ENCODE results near the gene AGPAT1. TPM values are rescaled to one million over a fixed set of nuclear protein-coding genes. Genes with fewer than 3 reads are reported as not detected.
A peak's percentile ranks its signal among the peaks of the same experiment; 100 is the strongest.

AGPAT1 gene
- total and polyA plus RNA-seq, 2 of the 13 experiments (the other 11 are each of a cell fraction or from before 2014, with no cell fraction given): 51.3 to 139 TPM

DNA sequence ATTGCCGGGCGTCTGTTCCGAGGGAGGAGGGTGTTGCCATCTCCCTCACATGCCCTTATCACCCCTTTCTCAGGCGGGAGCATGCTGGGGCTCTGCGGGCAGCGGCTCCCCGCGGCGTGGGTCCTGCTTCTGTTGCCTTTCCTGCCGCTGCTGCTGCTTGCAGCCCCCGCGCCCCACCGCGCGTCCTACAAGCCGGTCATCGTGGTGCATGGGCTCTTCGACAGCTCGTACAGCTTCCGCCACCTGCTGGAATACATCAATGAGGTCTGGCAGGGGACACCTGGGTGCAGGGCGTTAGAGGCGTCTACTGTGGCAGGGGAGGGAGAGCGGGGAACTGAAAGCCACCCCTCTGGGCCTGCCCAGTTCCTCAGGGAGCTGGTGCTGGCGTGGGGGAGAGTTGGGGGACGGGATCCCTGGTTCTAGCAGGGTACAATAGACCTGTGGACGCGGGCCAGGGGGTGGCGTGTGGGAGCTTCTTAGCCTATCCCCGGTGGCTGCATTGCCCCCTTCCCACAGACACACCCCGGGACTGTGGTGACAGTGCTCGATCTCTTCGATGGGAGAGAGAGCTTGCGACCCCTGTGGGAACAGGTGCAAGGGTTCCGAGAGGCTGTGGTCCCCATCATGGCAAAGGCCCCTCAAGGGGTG is 21.2 kb downstream of the AGPAT1 start (continued):
- TF ChIP-seq DZIP1 (CRISPR knock-in tag; IDR thresholded peaks at IDR 0.05): no peak
- no peak for TF ChIP-seq ARID2 (CRISPR knock-in tag; IDR thresholded peaks at IDR 0.05; ENCODE audit: borderline replicate concordance)
- no peak; the same call in 1 of the 2 replicates for TF ChIP-seq GLI4 (CRISPR knock-in tag; IDR thresholded peaks at IDR 0.05; ENCODE audit: borderline replicate concordance)
- TF ChIP-seq ZSCAN9 (CRISPR knock-in tag; IDR thresholded peaks at IDR 0.05; ENCODE audit: borderline replicate concordance): peak; percentile 37; the same call in 1 of the 2 replicates
- TF ChIP-seq NFYC (CRISPR knock-in tag; IDR thresholded peaks at IDR 0.05): peak; percentile 39; the same call in 1 of the 2 replicates
- TF ChIP-seq ZNF20 (CRISPR knock-in tag; IDR thresholded peaks at IDR 0.05): no peak
- TF ChIP-seq KDM5B (CRISPR knock-in tag; IDR thresholded peaks at IDR 0.05; ENCODE audit: borderline replicate concordance): peak; percentile 62; the same call in 1 of the 2 replicates
- TF ChIP-seq CREBL2 (CRISPR knock-in tag; IDR thresholded peaks at IDR 0.05; ENCODE audit: borderline replicate concordance): peak; percentile 67; the same call in 1 of the 2 replicates
- peak; percentile 37; the same call in 1 of the 2 replicates for TF ChIP-seq ZSCAN25 (CRISPR knock-in tag; IDR thresholded peaks at IDR 0.05)
- 0 out of 2 replicates have a peak, but pooled peaks have one; percentile 31 for TF ChIP-seq ZNF788 (CRISPR knock-in tag; IDR thresholded peaks at IDR 0.05; ENCODE audit: borderline replicate concordance)
- peak; percentile 59 for TF ChIP-seq ZNF768 (CRISPR knock-in tag; IDR thresholded peaks at IDR 0.05)
- TF ChIP-seq, protein P1, sequence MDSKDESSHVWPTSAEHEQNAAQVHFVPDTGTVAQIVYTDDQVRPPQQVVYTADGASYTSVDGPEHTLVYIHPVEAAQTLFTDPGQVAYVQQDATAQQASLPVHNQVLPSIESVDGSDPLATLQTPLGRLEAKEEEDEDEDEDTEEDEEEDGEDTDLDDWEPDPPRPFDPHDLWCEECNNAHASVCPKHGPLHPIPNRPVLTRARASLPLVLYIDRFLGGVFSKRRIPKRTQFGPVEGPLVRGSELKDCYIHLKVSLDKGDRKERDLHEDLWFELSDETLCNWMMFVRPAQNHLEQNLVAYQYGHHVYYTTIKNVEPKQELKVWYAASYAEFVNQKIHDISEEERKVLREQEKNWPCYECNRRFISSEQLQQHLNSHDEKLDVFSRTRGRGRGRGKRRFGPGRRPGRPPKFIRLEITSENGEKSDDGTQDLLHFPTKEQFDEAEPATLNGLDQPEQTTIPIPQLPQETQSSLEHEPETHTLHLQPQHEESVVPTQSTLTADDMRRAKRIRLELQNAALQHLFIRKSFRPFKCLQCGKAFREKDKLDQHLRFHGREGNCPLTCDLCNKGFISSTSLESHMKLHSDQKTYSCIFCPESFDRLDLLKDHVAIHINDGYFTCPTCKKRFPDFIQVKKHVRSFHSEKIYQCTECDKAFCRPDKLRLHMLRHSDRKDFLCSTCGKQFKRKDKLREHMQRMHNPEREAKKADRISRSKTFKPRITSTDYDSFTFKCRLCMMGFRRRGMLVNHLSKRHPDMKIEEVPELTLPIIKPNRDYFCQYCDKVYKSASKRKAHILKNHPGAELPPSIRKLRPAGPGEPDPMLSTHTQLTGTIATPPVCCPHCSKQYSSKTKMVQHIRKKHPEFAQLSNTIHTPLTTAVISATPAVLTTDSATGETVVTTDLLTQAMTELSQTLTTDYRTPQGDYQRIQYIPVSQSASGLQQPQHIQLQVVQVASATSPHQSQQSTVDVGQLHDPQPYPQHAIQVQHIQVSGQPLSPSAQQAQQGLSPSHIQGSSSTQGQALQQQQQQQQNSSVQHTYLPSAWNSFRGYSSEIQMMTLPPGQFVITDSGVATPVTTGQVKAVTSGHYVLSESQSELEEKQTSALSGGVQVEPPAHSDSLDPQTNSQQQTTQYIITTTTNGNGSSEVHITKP (CRISPR knock-in tag; IDR thresholded peaks at IDR 0.05; ENCODE audit: low read depth): 0 out of 2 replicates have a peak, but pooled peaks have one; percentile 60
- no peak for TF ChIP-seq SAFB2 (CRISPR knock-in tag; IDR thresholded peaks at IDR 0.05; ENCODE audit: borderline replicate concordance, low read depth)
- no peak for TF ChIP-seq ZZZ3 (CRISPR knock-in tag; IDR thresholded peaks at IDR 0.05; ENCODE audit: borderline replicate concordance)
- TF ChIP-seq ATF1 (CRISPR knock-in tag; IDR thresholded peaks at IDR 0.05): no peak
- TF ChIP-seq ZNF3 (CRISPR knock-in tag; IDR thresholded peaks at IDR 0.05): no peak
- TF ChIP-seq ZNF44 (CRISPR knock-in tag; IDR thresholded peaks at IDR 0.05): 0 out of 2 replicates have a peak, but pooled peaks have one; percentile 36
- TF ChIP-seq ZMYM3 (CRISPR knock-in tag; IDR thresholded peaks at IDR 0.05): peak; percentile 79
- TF ChIP-seq ZFY (CRISPR knock-in tag; IDR thresholded peaks at IDR 0.05): no peak
- TF ChIP-seq ZBTB38 (CRISPR knock-in tag; IDR thresholded peaks at IDR 0.05): no peak; the same call in 1 of the 2 replicates
- TF ChIP-seq ZBTB1 (CRISPR knock-in tag; IDR thresholded peaks at IDR 0.05; ENCODE audit: borderline replicate concordance): 0 out of 2 replicates have a peak, but pooled peaks have one; percentile 15
- TF ChIP-seq, protein P2, sequence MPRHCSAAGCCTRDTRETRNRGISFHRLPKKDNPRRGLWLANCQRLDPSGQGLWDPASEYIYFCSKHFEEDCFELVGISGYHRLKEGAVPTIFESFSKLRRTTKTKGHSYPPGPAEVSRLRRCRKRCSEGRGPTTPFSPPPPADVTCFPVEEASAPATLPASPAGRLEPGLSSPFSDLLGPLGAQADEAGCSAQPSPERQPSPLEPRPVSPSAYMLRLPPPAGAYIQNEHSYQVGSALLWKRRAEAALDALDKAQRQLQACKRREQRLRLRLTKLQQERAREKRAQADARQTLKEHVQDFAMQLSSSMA (CRISPR knock-in tag; IDR thresholded peaks at IDR 0.05): peak; percentile 89
- TF ChIP-seq ZNF382 (CRISPR knock-in tag; IDR thresholded peaks at IDR 0.05; ENCODE audit: borderline replicate concordance): no peak
